Keratinocyte (primary cell): ENCODE data around the gene PCCB.

Experiments used
- CTCF ChIP-seq, 3 experiments: IDR thresholded peaks in 1 of 3; conservative IDR thresholded peaks in 1 of 3; optimal IDR thresholded peaks in 1 of 3; 2 replicates in 2 of 3; 3 replicates in 1 of 3; pipeline versions ENCODE3 to v1.5.1; 2011; ENCODE audit warnings: low read length in 3 of 3, mild to moderate bottlenecking in 3 of 3, moderate library complexity in 2 of 3, control low read depth in 1 of 3, inconsistent platforms in 1 of 3; ENCODE audit not compliant: insufficient read depth in 2 of 3; ENCODE audit errors: extremely low read depth in 1 of 3
- EZH2 ChIP-seq: IDR thresholded peaks from one replicate; pipeline ENCODE4 v1.6.1; 2012; ENCODE audit warnings: inconsistent platforms, mild to moderate bottlenecking, low read length, moderate library complexity

GRCh38 chr3:136209921-136210320 lies 40.2 kb upstream of the PCCB start:
- TF ChIP-seq CTCF (optimal IDR thresholded peaks at IDR 0.05 in 1 of 3, IDR thresholded peaks at IDR 0.05 in 1 of 3, conservative IDR thresholded peaks at IDR 0.05 in 1 of 3; ENCODE audit: extremely low read depth in 1 of 3, insufficient read depth in 2 of 3, low read length in 3 of 3) (no peak), EZH2 (no peak)
